Measurements from ENCODE around the gene KRTAP12-2. TPM values are rescaled to one million over a fixed set of nuclear protein-coding genes. Genes with fewer than 3 reads are reported as not detected.
"Not testable (repeated sequence)": the region's sequence is repeated elsewhere in the genome, so short reads cannot be mapped to it uniquely, and the experiment has no call there.

KRTAP12-2 gene
- total RNA-seq, 1 donor: not detected

- no peak for TF ChIP-seq CTCF (IDR thresholded peaks at IDR 0.05; ENCODE audit: insufficient read depth, low read depth, low read length)
- no peak overlapping the region for H3K4me3 ChIP-seq (ENCODE audit: low read depth, low read length)
- no peak for DNase-seq (ENCODE audit: low read depth)
Measured at GRCh38 chr21:44647222-44647552, 19.5 kb downstream of the KRTAP12-2 start.

- H3K4me3 ChIP-seq (ENCODE audit: low read depth, low read length); DNase-seq (ENCODE audit: low read depth): not testable (repeated sequence)
Measured at GRCh38 chr21:44646366-44647221, 20.1 kb downstream of the KRTAP12-2 start, which contains the start of gene KRTAP10-11. Gene KRTAP10-11, plus strand, starts transcription at chr21:44646414. Its CDS starts 45 bp downstream, at chr21:44646459.

- no peak for TF ChIP-seq CTCF (IDR thresholded peaks at IDR 0.05; ENCODE audit: insufficient read depth, low read depth, low read length)
- no peak for DNase-seq (ENCODE audit: low read depth)
- no peak overlapping the region for H3K4me3 ChIP-seq (ENCODE audit: low read depth, low read length)
Measured at GRCh38 chr21:44644878-44645277, 21.8 kb downstream of the KRTAP12-2 start.

GRCh38 chr21:44643741-44644310, 22.9 kb downstream of the KRTAP12-2 start:
- no peak for DNase-seq (ENCODE audit: low read depth)
- TF ChIP-seq CTCF (IDR thresholded peaks at IDR 0.05; ENCODE audit: insufficient read depth, low read depth, low read length): no peak
- H3K4me3 ChIP-seq (ENCODE audit: low read depth, low read length): no peak overlapping the region

GRCh38 chr21:44640761-44641160, 26.0 kb downstream of the KRTAP12-2 start:
- TF ChIP-seq CTCF (IDR thresholded peaks at IDR 0.05; ENCODE audit: insufficient read depth, low read depth, low read length): no peak
- no peak overlapping the region for H3K4me3 ChIP-seq (ENCODE audit: low read depth, low read length)
- no peak for DNase-seq (ENCODE audit: low read depth)

GRCh38 chr21:44639331-44639655, 27.4 kb downstream of the KRTAP12-2 start:
- no peak overlapping the region for H3K4me3 ChIP-seq (ENCODE audit: low read depth, low read length)
- DNase-seq (ENCODE audit: low read depth): no peak
- TF ChIP-seq CTCF (IDR thresholded peaks at IDR 0.05; ENCODE audit: insufficient read depth, low read depth, low read length): no peak

GRCh38 chr21:44638506-44639330, 28.0 kb downstream of the KRTAP12-2 start:
- DNase-seq (ENCODE audit: low read depth); H3K4me3 ChIP-seq (ENCODE audit: low read depth, low read length): not testable (repeated sequence)

- not testable (repeated sequence) for H3K4me3 ChIP-seq (ENCODE audit: low read depth, low read length); DNase-seq (ENCODE audit: low read depth)
Measured at GRCh38 chr21:44637851-44638348, 28.8 kb downstream of the KRTAP12-2 start.

Measured in fibroblast of villous mesenchyme (primary cell).